Thoracic aorta (tissue), 2 donors: ENCODE data around the gene PRR36. TPM values are rescaled to one million over a fixed set of nuclear protein-coding genes. Genes with fewer than 3 reads are reported as not detected.
A peak's percentile ranks its signal among the peaks of the same experiment; 100 is the strongest.

Experiments
- ATAC-seq: fragments of 150-250 bp; one replicate; pipeline ENCODE4 v1.8.0; 2017; ENCODE audit warnings: low read depth; ENCODE audit not compliant: insufficient number of reproducible peaks, low FRiP score
- DNase-seq: peaks from one replicate; pipeline ENCODE4 v3.0.0-alpha.2; 2020; ENCODE audit warnings: low spot score
- H3K27ac ChIP-seq, 2 donors: fragments of 200-600 bp; sonication (generic); 1 replicate in 1 of 2; 2 replicates in 1 of 2; pipeline ENCODE4 v1.5.1; 2016; ENCODE audit warnings: mild to moderate bottlenecking in 2 of 2, moderate library complexity in 2 of 2
- H3K27me3 ChIP-seq: fragments of 200-600 bp; sonication (generic); replicated peaks from 2 replicates; pipeline ENCODE4 v1.6.0; 2016; ENCODE audit warnings: mild to moderate bottlenecking; ENCODE audit not compliant: insufficient read depth
- H3K36me3 ChIP-seq: fragments of 200-600 bp; sonication (generic); one replicate; pipeline ENCODE4 v1.5.1; 2016
- H3K4me1 ChIP-seq, 2 donors: fragments of 200-600 bp; sonication (generic); 1 replicate in 1 of 2; 2 replicates in 1 of 2; pipeline versions ENCODE4 v1.5.1 to v1.6.0; 2016; ENCODE audit warnings: low read depth in 2 of 2, mild to moderate bottlenecking in 1 of 2; ENCODE audit not compliant: control insufficient read depth in 1 of 2
- H3K4me3 ChIP-seq: fragments of 200-600 bp; sonication (generic); 2 replicates; pipeline ENCODE4 v1.5.1; 2016; ENCODE audit warnings: mild to moderate bottlenecking
- H3K9me3 ChIP-seq: fragments of 200-600 bp; sonication (generic); 2 replicates; pipeline ENCODE4 v1.5.1; 2016
- CTCF ChIP-seq: fragments of 200-600 bp; sonication (generic); IDR thresholded peaks from one replicate; pipeline ENCODE4 v1.5.1; 2019; ENCODE audit warnings: antibody characterized with exemption
- total RNA-seq, 2 donors: library from RNA; depleted of rRNA; stranded (reverse); fragments of >200 nt; gene quantifications; one replicate each; pipeline versions ENCODE4 v1.1.0 to v1.2.3, GENCODE V29; 2016

PRR36 gene
- total RNA-seq, 2 donors from 2014 or later, result not detected

- H3K36me3 ChIP-seq, result peaks cover 11% of the 10 kb centered on the region
- H3K27me3 ChIP-seq, result no peaks in the 10 kb centered on the region
- DNase-seq (no peak), ATAC-seq (no peak)
- peaks cover 27 to 55% of the 10 kb centered on the region in 2 donors for H3K4me1 ChIP-seq
- peak; percentile 46 for TF ChIP-seq CTCF
- no peak overlapping the region for H3K27ac ChIP-seq
- peak overlapping the region; percentile 67 for H3K4me3 ChIP-seq
- H3K9me3 ChIP-seq, result no peaks in the 10 kb centered on the region
Measured at GRCh38 chr19:7917267-7918061, 43.3 kb upstream of the PRR36 start.

GRCh38 chr19:7916955-7917266 lies 42.7 kb upstream of the PRR36 start:
- H3K9me3 ChIP-seq, result no peaks in the 10 kb centered on the region
- no peak overlapping the region for H3K27ac ChIP-seq
- peaks cover 10% of the 10 kb centered on the region for H3K36me3 ChIP-seq
- TF ChIP-seq CTCF, result no peak
- DNase-seq (no peak), ATAC-seq (no peak)
- H3K4me3 ChIP-seq, result peak overlapping the region; percentile 67
- H3K27me3 ChIP-seq, result no peaks in the 10 kb centered on the region
- peaks cover 21 to 49% of the 10 kb centered on the region in 2 donors for H3K4me1 ChIP-seq

- ATAC-seq (no peak), DNase-seq (no peak)
- H3K36me3 ChIP-seq, result peaks cover 15% of the 10 kb centered on the region
- peak overlapping the region; percentile 67 for H3K4me3 ChIP-seq
- no peaks in the 10 kb centered on the region for H3K27me3 ChIP-seq
- H3K27ac ChIP-seq, result no peak overlapping the region
- peaks cover 15 to 44% of the 10 kb centered on the region in 2 donors for H3K4me1 ChIP-seq
- no peaks in the 10 kb centered on the region for H3K9me3 ChIP-seq
- TF ChIP-seq CTCF, result no peak
Measured at GRCh38 chr19:7916103-7916954, 42.1 kb upstream of the PRR36 start.

- Histone ChIP-seq H3K4me3 (no peak overlapping the region), H3K4me1 (peaks cover 14 to 41% of the 10 kb centered on the region in 2 donors), H3K9me3 (no peaks in the 10 kb centered on the region), H3K27me3 (no peaks in the 10 kb centered on the region), H3K27ac (no peak overlapping the region), H3K36me3 (peaks cover 24% of the 10 kb centered on the region)
- no peak for ATAC-seq
- no peak for TF ChIP-seq CTCF
- DNase-seq, result no peak
Measured at GRCh38 chr19:7915250-7916102, 41.3 kb upstream of the PRR36 start.
